Activated T-helper 1 cell treated with anti-CD3 and anti-CD28 coated beads, Interleukin-12 subunit alpha, Interleukin-12 subunit beta, Interleukin-2, Interleukin-4 antibody, amounts not matched to agents 30 ng/mL and 10 ng/mL and 1 ng/mL, durations not matched to agents 14 hours and 24 hours and 36 hours (primary cell): Measurements from ENCODE around the gene HPCAL4. TPM values are rescaled to one million over a fixed set of nuclear protein-coding genes. Genes with fewer than 3 reads are reported as not detected.
A peak's percentile ranks its signal among the peaks of the same experiment; 100 is the strongest.

Experiments
- DNase-seq: peaks from one replicate; pipeline ENCODE4 v3.0.0; 2021; ENCODE audit warnings: low spot score
- H3K27ac Mint-ChIP-seq: one replicate; pipeline ENCODE4 v1.8.0; 2021; ENCODE audit warnings: mild to moderate bottlenecking, mixed read lengths
- H3K27me3 Mint-ChIP-seq: one replicate; pipeline ENCODE4 v1.8.0; 2022; ENCODE audit warnings: mild to moderate bottlenecking, moderate library complexity, mixed read lengths; ENCODE audit not compliant: insufficient read depth
- H3K36me3 Mint-ChIP-seq: one replicate; pipeline ENCODE4 v1.8.0; 2021; ENCODE audit warnings: low read depth, mixed read lengths
- H3K4me1 Mint-ChIP-seq: one replicate; pipeline ENCODE4 v1.8.0; 2021; ENCODE audit warnings: low read depth, mixed read lengths
- H3K4me3 Mint-ChIP-seq: one replicate; pipeline ENCODE4 v1.8.0; 2021; ENCODE audit warnings: mild to moderate bottlenecking, moderate library complexity, mixed read lengths
- H3K9me3 Mint-ChIP-seq: one replicate; pipeline ENCODE4 v1.8.0; 2021; ENCODE audit warnings: mixed read lengths
- intact Hi-C: fragments of 100-400 bp; cut with micrococcal nuclease; formaldehyde crosslinking; loops from one replicate; pipeline ENCODE4 v1.15.1; 2024
- total RNA-seq: library from RNA; stranded (reverse); gene quantifications from 2 replicates; pipeline ENCODE4 v1.2.3, GENCODE V29; 2022

The HPCAL4 gene
- total RNA-seq, 1 donor from 2014 or later = 0.75 TPM

DNA sequence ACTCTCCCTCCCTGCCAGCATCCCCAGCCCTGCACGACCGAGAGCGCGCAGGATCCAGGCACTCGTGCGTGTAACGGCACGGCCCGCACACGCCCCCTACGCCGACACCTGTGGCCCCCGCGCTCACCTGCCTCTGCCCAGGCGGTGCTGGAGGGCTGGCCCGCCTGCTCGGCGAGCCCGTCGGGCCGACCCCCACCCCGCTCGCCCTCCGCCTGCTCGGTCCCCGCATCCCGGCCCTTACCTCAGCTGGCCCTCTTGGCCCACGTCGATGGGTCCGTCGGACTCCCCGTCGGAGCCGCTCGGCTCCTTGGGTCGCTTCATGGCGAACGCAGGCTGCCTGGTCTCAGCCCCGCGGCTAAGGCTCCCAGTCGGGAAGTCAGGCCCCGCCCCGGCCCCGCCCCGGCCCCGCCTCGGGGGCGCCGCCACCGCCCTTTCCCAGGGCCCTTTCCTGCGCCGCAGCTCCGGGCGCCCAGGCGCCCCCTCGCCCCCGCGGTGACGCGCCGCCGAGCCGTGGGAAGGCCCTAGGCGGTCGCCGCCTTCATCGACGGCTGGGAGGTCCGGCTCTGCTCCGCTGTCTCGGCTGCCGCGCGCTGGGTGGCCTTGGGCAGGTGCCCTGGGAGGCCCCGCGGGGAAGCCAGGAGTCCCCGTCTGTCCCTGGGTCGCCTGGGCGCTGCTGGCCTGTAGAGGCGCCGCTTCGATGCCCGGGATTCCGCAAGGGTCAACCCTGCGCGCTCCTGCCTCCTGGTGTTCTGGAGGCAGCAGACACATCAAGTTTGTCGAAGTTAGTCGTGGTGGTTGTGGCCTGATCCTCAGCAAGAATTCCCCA is 51.7 kb downstream of the HPCAL4 start, which contains the start of gene HEYL:
TSS of gene HEYL (minus strand) at position 339 of the 826 bp plus-strand sequence. CDS start at position 321, 18 bp downstream.
- intact Hi-C loops = no loop called here
- H3K4me3 Mint-ChIP-seq = peak within 1 kb of the TSS; percentile 45

DNA sequence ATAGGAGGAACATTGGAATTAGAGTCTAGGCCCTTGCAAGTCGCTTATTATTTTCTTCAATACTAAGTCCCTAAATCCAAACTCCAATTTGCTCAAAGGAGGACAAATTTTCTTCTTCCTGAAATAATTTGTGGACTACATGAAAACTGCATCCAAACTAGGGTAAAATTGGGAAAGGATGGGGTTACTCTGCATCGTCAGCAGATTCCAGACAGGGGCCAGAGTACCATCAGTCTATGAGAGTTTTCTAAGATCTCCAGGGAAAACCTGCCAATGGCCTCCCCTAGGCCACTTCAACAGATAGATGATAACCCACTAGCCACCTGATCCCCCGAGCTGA is 52.3 kb downstream of the HPCAL4 start:
- Mint-ChIP-seq H3K36me3 (no peaks in the 10 kb centered on the region), H3K9me3 (no peaks in the 10 kb centered on the region), H3K4me1 (no peaks in the 10 kb centered on the region), H3K27me3 (peaks cover 30% of the 10 kb centered on the region), H3K4me3 (peak overlapping the region; percentile 45), H3K27ac (no peak overlapping the region)
- intact Hi-C loops = no loop called here
- DNase-seq = no peak

More for the DNA sequence above, 51.7 kb downstream of the HPCAL4 start, which contains the start of gene HEYL:
- Mint-ChIP-seq H3K9me3 (no peaks in the 10 kb centered on the region), H3K27ac (no peak within 1 kb of the TSS), H3K4me1 (no peaks in the 10 kb centered on the region), H3K27me3 (peaks cover 26% of the 10 kb centered on the region), H3K36me3 (no peaks in the 10 kb centered on the region)
- peak; percentile 65 for DNase-seq

DNA sequence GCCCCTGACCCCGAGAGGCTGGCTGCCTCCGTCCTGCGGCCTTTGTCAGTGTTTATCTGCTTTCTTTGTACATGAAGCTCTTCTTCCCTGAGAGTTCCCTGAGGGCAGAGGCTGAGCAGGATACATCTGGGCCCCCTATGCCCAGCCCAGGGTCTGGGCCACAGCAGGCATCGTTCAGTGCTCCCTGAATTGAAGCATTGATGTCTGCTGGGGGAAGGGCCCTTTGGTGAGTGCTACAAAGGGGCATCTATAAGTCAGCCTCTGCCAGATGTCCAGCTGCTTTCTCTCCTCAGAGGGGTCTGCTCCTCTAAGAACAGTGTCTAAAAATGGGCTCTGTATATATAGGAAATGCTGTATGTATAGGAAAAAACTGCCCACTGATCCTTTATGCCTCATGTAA is 53.9 kb downstream of the HPCAL4 start:
- H3K27me3 Mint-ChIP-seq = peaks cover 28% of the 10 kb centered on the region
- H3K27ac Mint-ChIP-seq = no peak overlapping the region
- H3K4me3 Mint-ChIP-seq = no peak overlapping the region
- no peak for DNase-seq
- H3K4me1 Mint-ChIP-seq = no peaks in the 10 kb centered on the region
- H3K9me3 Mint-ChIP-seq = no peaks in the 10 kb centered on the region
- H3K36me3 Mint-ChIP-seq = no peaks in the 10 kb centered on the region
- intact Hi-C loops = no loop called here

DNA sequence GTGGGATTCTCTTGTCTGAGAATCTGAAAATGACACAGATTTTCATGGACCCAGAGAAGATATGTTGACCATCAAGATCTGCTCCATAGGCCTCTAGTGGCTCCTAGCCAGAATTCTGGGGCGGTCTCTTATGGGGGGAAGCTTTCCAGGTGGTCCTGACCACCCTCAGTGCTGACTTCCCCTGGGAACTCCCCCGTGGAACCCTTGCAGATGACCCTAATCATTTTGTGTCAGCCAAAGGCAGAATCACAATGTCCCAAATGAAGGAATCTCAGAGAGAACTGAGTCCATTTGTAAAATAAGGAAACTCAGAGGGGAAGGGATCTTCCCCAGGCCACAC is 55.4 kb downstream of the HPCAL4 start:
- H3K27me3 Mint-ChIP-seq = peaks cover 25% of the 10 kb centered on the region

DNA sequence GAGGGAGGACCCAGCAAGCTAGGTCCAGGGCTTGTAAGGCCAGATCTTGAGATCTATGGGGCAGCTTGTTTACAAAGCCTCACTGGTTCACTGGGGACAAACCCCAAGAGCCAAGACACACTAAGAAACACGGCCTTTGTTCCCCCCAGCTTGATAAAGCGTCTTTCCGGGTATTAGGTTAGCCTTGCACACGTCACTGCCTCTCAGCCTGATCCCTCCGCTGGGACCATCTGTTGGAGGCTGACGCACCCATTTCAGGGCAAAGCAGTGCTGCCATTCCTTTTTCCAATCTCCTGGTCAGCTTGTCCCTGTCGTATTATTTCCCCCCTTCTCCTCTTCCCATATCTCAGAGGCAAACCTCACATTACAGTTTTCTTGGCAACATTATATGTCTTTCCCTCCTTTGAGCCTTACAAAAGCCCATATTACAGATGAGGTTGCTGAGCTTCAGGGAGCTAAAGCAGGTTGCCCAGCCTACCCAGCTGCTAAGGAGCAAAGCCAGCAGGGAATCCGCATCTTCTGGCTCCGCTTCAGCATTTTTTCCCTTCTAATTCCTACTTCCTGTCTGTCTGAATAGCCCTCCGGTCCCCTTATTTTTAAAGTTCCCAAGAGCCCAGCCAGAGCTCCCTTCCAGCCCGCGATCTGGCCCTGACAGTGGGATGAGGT is 55.9 kb downstream of the HPCAL4 start:
- peaks cover 23% of the 10 kb centered on the region for H3K27me3 Mint-ChIP-seq
- H3K4me1 Mint-ChIP-seq = peaks cover 6% of the 10 kb centered on the region
- H3K4me3 Mint-ChIP-seq = no peak overlapping the region
- intact Hi-C loops = no loop called here
- no peak for DNase-seq
- no peaks in the 10 kb centered on the region for H3K9me3 Mint-ChIP-seq
- H3K27ac Mint-ChIP-seq = no peak overlapping the region
- H3K36me3 Mint-ChIP-seq = no peaks in the 10 kb centered on the region

More for the DNA sequence above, 55.4 kb downstream of the HPCAL4 start:
- no peak overlapping the region for H3K27ac Mint-ChIP-seq
- no peaks in the 10 kb centered on the region for H3K9me3 Mint-ChIP-seq
- no peaks in the 10 kb centered on the region for H3K36me3 Mint-ChIP-seq
- intact Hi-C loops = no loop called here
- H3K4me3 Mint-ChIP-seq = no peak overlapping the region
- DNase-seq = no peak
- H3K4me1 Mint-ChIP-seq = peaks cover 6% of the 10 kb centered on the region

DNA sequence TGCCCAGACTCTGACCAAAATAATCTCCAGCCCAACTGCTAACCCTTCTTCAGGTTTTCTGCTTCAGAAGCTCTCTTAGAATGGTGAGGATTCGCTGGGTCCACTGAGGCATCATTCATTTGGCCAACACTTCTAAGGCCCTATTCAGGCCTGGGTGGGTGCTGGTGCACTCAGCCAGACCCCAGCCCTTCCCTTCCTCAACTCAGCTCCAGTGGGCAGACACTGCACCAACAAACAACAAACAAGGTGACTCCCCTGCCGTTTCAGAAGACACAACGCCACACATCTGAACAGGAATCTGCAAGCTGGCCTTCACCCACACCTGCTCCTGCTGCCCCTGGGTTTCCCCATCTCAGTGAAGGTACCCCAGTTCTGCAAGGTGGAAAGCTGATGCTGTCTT is 57.8 kb downstream of the HPCAL4 start:
- H3K27me3 Mint-ChIP-seq = peaks cover 20% of the 10 kb centered on the region
- H3K4me3 Mint-ChIP-seq = no peak overlapping the region
- no peak overlapping the region for H3K27ac Mint-ChIP-seq
- no peaks in the 10 kb centered on the region for H3K36me3 Mint-ChIP-seq
- DNase-seq = no peak
- no peaks in the 10 kb centered on the region for H3K9me3 Mint-ChIP-seq
- H3K4me1 Mint-ChIP-seq = peaks cover 6% of the 10 kb centered on the region
- intact Hi-C loops = no loop called here

DNA sequence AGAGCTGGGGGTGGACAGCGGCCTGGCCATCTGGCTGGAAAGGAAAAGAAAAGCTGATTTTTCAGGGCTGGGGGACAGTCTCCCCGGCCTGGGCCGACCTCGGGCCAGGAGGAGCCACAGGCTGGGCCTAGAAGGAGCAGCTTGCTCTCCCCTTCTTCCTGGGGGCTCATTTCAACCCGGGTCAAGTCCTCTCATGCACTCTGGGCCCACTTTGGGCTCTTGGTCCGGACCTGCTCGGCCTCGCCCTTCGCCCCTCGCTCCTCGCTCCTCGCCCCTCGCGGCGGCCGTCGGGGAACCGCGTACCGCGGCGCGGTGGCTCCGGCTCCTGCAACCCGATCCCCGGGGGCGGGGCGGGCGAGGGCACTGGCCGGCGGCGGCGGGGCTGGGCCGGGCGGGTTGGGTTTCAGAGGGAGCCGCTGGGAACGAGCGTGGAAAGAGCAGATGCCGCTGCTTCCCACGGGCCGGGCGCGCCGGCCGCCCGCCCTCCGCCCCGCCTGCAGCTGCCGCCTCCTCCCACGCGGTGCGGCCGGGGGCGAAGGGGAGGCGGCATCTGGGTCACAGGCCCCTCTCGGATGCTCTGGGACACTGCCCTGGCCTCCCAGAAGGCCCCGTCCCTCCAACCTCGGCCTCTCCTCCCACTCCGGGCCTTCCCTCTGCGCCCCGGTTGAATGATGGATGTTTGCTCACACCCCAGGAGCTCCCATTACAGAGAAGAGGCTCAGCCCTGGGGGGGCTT is 58.4 kb downstream of the HPCAL4 start:
- Mint-ChIP-seq H3K4me3 (no peak overlapping the region), H3K27me3 (peaks cover 16% of the 10 kb centered on the region), H3K36me3 (no peaks in the 10 kb centered on the region), H3K9me3 (no peaks in the 10 kb centered on the region), H3K4me1 (peaks cover 6% of the 10 kb centered on the region), H3K27ac (no peak overlapping the region)
- DNase-seq = no peak
- intact Hi-C loops = no loop called here

DNA sequence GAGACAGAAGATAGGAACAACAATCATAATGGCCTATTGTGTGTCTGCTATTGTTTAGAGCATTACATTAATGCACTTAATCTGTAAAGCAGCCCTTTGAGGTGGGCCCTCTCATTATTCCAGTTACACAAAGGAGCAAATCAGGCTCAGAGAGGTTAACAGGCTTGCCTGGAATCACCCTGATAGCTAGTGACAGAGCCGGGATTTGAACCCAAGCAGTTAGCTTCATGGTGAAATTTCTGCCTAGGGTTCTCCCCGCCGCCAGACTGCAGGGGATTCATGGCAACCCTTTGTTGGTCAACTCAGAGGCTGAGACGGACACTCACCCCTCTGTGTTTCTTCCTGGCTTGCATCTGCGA is 58.9 kb downstream of the HPCAL4 start:
- intact Hi-C loops = no loop called here
- DNase-seq = no peak
- peaks cover 15% of the 10 kb centered on the region for H3K27me3 Mint-ChIP-seq
- H3K36me3 Mint-ChIP-seq = no peaks in the 10 kb centered on the region
- no peaks in the 10 kb centered on the region for H3K9me3 Mint-ChIP-seq
- no peak overlapping the region for H3K27ac Mint-ChIP-seq
- H3K4me3 Mint-ChIP-seq = no peak overlapping the region
- peaks cover 6% of the 10 kb centered on the region for H3K4me1 Mint-ChIP-seq

DNA sequence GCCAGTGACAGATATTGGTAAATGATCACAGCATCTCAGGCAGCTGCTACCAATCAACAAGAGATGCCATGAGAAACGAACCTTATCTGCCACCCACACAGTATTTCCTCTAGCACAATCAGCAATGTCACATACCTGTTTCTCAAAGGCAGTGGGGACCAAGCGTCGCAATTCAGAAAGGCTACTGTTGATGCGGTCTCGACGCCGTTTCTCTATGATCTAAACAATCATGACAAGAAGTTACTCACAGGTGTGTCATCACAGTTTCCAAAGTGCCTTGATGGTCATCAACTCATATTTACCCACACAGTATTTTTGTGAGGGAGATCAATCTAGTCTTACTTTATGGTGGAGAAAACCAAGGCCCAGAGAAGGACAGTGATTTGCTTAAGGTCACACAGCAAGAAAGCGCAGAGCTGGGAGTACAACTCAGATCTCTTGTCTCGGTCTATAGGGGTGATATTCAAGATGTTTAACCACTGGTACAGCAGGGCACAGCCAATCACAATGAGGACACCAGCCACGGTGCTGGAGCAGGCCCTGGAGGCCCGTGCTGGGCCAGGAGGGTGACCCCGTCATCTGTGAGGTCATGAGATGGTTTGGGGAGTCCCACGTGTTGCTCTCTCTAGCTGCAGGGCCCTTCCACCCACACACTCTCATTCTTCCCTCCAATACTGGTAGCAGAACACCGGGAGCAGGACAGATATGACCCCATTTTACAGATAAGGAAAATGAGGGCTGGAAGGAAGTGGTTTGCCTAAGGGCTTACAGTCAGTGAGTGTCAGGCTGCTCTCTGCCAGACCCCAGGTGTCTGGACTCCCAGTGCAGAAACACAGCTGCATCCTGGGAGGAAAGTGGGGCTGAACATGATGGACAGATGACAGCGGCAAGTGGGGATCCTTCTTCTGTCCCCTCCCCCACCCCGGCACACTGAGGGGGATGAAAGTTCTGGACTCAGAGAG is 59.6 kb downstream of the HPCAL4 start:
- DNase-seq = no peak
- Mint-ChIP-seq H3K27ac (no peak overlapping the region), H3K9me3 (no peaks in the 10 kb centered on the region), H3K4me3 (no peak overlapping the region), H3K27me3 (peaks cover 11% of the 10 kb centered on the region), H3K4me1 (peaks cover 6% of the 10 kb centered on the region), H3K36me3 (no peaks in the 10 kb centered on the region)
- intact Hi-C loops = no loop called here

DNA sequence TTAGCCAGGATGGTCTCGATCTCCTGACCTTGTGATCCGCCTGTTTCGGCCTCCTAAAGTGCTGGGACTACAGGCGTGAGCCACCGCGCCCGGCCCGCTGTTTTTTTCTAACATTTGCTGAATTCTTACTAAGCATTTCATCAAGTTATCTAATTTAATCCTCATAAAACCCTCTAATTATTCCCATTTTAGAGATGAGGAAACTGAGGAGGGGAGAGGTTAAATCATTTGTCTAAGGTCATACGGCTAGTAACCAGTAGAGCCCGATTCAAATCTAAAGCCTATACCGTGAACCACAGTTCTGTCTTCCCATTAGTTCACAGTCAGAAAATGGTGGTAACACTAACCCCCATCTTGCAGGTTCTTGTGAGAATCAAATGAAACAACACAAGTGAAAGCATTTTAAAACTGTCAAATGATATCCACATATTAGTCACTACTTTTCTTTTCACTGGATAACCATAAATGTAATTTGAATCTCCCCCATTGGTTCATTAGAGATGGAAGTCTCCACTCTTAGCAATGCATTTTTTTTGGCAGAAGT is 62.4 kb downstream of the HPCAL4 start:
- Mint-ChIP-seq H3K36me3 (no peaks in the 10 kb centered on the region), H3K27ac (no peak overlapping the region), H3K4me1 (peaks cover 6% of the 10 kb centered on the region), H3K27me3 (peaks cover 8% of the 10 kb centered on the region), H3K4me3 (no peak overlapping the region), H3K9me3 (no peaks in the 10 kb centered on the region)
- intact Hi-C loops = no loop called here
- DNase-seq = no peak
